HG03103 (cell line): ENCODE results near the gene IL36G.
"Not testable (repeated sequence)": the region's sequence is repeated elsewhere in the genome, so short reads cannot be mapped to it uniquely, and the experiment has no call there.

Experiments used
- ATAC-seq: cut with Tn5 transposase; IDR thresholded peaks from one replicate; pipeline ENCODE4 v1.9.1; 2021; ENCODE audit warnings: low read depth; ENCODE audit not compliant: unreplicated experiment

IL36G gene

GRCh38 chr2:112977559-112978056 is at the start of gene IL36G:
Gene IL36G, plus strand, starts transcription at chr2:112978006. Its CDS starts 633 bp downstream, at chr2:112978639.
- no peak for ATAC-seq

GRCh38 chr2:112933261-112933660 is 44.5 kb upstream of the IL36G start:
- ATAC-seq, result no peak

DNA sequence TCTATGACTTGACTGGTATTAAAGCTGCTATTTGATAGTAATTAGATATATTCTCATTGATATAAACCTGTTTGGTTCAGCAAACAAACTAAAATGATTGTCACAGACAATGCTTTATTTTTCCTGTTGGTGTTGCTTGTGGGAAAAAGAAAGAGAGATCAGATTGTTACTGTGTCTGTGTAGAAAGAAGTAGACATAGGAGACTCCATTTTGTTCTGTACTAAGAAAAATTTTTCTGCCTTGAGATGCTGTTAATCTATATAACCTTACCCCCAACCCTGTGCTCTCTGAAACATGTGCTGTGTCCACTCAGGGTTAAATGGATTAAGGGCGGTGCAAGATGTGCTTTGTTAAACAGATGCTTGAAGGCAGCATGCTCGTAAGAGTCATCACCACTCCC is 43.7 kb upstream of the IL36G start:
- ATAC-seq, result not testable (repeated sequence)

- no peak for ATAC-seq
Observed at GRCh38 chr2:112936927-112937232, 40.9 kb upstream of the IL36G start.

DNA sequence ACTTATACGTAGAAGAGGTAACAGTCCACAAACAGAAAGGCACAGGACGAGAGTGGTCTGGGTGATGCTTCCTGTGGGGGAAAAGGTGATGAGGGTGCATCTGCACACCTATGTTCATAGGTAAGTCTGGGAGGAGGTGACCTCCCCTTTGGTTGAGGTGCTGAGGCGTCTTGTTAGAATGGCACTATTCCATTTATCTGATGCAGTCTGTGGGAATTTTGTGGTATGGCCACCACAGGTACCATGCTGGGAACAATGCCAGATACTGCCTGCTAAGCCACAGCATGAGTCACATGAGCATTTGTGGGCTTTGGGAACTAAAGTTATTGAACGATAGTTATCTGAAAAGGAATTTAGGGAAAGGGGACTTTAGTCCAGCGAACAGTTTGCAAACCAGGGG is 38.9 kb upstream of the IL36G start:
- ATAC-seq, result no peak

DNA sequence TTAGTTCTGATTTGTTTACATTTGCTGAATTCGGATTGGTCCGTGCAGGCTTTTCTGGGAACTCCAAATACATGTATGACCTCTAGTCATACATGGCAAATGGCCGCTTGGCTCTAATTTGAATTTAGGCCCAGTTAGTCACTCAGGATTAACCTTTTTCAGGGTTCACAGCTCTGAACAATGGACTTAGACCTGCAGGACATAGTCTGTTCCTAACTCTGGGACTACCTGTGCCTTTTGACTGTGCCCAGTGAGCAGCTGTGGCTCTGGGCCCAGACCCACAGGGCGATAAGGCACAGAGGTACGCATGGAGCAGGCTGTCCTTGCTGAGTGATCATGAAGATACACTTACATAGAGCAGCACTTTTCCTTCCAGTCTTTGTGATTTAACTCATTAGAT is 38.4 kb upstream of the IL36G start:
- no peak for ATAC-seq

DNA sequence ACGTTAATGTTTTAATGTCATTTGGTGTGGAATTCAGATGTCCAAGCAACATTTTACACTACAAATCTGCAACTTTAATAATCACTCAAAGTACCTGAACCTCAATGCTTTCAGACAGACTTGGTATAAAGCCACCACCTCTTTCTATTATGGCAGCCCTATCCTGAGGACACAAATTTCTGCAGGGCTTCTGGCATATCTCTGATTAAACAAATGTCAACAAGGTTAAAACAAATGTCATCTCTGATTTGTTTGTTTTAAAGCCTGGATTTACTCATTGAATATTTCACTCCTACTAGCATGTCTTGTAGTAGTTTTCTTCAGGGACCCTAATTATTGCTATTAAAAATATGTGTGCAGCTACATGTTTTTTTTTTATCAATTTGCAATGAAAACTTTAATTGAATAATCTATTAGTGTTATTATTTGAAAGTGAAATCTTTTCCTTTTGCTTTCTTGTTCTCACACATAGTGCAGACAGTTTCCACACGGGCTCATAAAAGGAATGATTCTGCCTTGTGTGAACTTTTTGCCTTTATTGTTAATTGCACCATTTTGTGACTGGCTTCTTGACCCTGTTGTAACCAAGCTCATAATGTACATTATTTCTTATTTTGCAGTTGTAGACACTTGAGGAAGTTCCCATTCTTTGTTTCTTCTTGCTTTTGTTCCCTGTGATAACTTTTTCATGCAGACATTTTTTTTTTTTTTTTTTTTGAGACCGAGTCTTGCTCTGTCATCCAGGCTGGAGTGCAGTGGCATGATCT is 36.8 kb upstream of the IL36G start:
- ATAC-seq, result no peak

- peak; percentile 77 for ATAC-seq
Observed at GRCh38 chr2:112941753-112942653, 35.8 kb upstream of the IL36G start.

- no peak for ATAC-seq
Observed at GRCh38 chr2:112942654-112943002, 35.2 kb upstream of the IL36G start.

DNA sequence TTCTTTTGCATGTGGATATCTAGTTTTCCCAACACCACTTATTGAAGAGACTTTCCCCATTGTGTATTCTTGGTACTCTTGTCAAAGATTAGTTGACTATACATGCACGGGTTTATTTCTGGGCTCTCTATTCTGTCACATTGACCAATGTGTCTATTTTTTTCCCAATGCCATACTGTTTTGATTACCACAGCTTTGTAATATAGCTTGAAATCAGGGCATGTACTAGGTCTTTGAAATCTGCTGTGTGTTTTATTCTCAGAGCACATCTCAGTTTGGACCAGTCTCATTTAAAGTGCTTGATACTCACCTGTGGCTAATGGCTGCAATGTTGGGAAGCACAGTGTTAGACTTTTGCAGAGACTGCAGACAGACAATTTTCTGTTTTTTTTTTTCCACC is 32.8 kb upstream of the IL36G start:
- no peak for ATAC-seq

- ATAC-seq, result no peak
Observed at GRCh38 chr2:112946086-112946485, 31.7 kb upstream of the IL36G start.

DNA sequence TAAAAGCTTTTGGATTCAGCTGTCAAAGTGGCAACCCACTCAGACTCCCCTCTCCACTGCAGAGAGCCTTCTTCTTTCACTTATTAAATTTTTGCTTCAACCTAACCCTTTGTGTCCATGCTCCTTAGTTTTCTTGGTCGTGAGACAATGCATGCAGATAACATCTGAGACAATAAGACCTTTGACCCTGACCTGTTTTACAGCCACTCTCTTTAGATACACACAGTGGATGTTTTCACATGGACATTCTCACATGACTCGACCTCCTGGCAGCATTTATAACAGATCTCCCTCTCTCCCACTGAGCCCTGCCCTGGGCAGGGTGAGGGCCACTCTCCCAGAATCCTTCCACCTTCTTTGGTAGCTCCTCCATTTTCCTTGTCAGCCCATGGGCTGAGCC is 30.4 kb upstream of the IL36G start:
- ATAC-seq, result no peak

DNA sequence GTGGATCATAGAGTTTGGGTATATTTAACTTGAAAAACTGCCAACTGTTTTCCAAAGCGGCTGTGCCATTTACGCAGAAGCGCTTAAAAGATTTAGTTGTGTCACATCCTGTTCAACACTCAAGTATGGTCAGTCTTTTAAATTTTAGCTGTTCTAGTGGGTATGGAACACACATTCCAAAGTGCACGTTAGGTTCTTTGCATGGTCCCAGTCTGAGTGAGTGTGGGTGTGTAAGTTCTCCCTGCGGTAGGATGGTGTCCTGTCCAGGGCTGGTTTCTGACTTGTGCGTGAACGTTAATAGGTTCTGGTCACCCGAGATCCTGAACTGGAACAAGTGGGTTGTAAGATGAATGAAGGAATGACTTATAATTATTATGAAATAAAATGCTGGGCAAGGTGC is 28.4 kb upstream of the IL36G start:
- no peak for ATAC-seq

GRCh38 chr2:112954364-112954763 is 23.4 kb upstream of the IL36G start:
- ATAC-seq, result no peak

GRCh38 chr2:112957511-112957910 is 20.3 kb upstream of the IL36G start:
- ATAC-seq, result no peak

DNA sequence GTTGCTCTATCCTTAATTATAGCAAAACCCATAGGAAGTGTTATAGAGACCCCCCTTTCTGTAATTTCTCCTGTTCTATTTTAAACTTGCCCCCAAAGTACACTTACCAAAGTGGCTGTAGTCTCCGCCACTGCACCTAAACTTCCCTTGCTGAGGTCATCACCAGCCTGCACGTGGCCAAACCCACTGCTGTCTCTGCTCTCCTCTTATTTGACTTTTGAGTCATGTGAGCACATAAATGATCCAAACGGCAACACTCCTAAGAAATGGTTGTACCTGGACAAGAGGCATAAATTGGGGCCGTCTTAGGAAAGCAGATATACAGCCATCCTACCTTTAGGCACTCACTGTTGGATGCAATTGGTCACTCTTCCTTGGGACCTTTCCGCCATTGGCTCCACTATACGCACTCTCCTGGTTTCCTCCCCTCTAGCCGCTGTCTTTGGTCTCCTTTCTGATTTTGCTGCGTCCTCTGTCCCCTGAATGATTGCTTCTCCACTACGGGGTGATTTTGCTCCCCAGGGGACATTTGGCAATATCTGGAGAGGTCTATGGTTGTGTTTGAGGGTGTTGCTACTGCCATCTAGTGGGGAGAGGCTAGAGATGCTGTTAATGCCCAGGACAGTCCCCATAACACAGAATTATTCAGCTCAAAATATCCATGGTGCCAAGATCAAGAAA is 19.2 kb upstream of the IL36G start:
- ATAC-seq, result no peak

DNA sequence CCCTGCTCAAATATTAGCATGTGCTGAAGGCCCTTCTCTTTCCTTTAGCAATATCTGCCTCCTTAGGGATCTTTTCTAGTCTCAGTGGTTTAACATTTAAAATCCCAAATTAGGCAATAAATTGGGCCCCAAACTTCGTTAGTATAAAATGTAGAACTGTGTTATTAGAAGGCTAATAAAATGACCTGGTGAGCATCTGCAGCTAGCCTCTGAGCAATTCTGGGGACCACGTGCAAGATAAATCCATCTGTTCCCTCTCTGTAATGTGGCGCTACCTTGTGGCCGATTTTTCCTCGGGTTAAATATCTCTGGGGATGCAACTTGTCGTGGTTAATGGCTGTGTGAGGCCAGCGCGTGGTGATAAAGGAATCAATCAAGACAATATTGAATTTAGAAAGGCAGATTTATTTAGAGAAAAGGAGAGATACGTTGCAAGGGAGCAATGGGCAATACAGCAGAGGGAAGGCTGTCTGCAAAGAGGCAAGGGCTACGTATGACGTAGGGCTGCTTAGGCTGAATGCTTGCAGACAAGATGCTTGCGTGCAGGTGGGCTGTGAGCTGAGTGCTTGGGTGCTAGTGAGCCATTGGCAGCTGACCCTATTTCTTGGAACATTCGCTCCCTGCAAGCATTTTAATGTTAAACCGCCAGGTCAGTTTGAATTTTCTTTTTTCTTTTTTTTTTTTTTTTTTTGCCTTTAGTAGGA is 18.5 kb upstream of the IL36G start:
- no peak for ATAC-seq

DNA sequence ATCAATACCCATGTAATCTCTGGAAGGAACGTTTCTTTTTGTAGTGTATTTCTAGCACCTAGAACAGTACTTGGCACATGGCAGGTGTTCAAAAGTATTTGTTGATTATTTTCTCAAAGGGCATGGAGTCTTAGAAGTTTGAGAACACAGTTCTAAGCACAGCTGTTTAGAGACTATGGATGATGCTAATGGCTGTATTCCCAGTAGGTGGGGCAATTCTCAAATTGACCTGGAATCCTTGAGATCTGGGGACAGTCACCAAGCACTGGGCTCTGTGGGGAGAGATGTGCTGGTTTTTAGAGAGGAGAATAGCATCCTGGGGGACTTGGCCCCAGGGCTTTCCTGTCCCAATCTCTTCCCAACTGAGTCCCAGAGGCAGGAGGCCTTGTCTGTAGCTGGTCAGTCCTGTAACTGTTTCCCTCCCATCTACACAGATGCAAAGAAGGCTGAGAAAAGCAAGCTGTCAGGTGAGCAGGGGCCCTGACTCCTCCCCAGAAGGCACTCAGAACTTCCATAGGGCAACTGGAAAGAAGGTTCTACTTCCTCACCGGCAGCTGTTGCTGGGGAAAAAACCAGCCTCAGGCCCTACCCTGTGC is 17.5 kb upstream of the IL36G start:
- ATAC-seq, result no peak

GRCh38 chr2:112962308-112963175 is 15.3 kb upstream of the IL36G start:
- ATAC-seq, result no peak
